Dedifferentiated amniotic fluid mesenchymal stem cell (primary cell): ENCODE data around the gene FRMD4A.

ENCODE experiments used
- DNase-seq: peaks from one replicate; pipeline ENCODE4 v3.0.0-alpha.2; 2016; ENCODE audit errors: extremely low spot score

The FRMD4A gene

DNA sequence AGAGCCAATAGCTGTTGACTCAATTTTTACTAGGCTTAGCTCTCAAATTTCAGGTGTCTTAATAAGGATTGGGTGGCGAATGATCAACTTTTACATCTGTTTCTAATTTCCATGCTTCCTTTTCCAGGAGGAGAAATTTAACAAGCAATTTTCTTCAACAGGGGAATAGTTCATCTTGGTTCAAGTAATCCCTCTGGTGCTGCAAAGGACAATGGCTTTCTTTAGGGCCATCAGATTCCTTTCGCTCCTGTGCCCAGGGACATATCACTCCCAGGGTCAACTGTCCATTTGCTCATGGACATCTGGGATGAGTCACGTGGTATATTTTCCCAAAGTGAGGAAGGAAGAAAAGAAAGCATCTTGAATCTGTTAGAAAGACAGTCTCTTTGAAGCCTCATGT, 313.3 kb downstream of the FRMD4A start:
- peak; percentile 39 for DNase-seq

DNA sequence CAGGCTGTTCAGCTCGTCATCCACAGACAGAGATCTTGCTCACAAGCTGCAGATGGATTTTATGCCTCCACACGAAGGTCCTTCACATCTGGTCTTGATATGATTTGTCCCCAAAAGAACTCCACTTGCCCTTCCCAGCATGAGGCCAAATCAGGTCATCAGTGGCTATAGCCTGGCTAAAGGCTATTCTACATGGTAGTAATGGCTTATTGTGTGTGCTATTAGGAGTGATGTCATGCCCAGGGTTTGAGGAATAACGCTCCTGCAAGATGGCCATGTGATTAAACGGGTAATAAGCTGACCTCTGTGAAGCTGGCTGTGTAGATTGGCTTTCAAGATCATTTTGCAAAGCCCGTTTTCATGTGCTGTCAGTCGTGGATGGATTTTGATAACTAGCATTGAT, 313.8 kb downstream of the FRMD4A start:
- no peak for DNase-seq

DNA sequence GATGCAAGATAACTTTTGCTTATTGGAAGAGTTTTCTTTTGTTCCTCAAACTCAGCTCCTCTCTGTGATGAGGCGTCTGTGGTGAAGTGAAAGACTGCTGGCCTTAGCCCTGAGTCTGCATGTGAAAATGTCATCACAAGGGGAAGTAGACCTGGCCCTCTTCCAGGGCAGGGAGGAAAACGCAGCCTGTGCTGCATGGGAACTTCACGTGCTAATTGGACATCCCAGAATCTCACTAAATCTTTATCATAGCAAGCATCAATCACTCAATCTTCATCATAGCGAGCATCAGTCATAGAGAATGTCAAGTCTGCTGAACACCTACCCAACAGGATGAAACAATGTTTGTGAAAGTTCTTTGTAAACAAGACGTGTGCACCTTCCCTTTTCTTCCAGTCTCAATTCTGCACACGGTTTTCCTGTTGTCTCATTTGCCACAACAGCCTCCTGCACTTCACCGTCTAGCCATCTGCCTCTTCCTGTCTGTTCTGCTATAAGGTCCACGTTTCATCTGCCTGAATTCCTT, 314.6 kb downstream of the FRMD4A start:
- DNase-seq, result no peak

DNA sequence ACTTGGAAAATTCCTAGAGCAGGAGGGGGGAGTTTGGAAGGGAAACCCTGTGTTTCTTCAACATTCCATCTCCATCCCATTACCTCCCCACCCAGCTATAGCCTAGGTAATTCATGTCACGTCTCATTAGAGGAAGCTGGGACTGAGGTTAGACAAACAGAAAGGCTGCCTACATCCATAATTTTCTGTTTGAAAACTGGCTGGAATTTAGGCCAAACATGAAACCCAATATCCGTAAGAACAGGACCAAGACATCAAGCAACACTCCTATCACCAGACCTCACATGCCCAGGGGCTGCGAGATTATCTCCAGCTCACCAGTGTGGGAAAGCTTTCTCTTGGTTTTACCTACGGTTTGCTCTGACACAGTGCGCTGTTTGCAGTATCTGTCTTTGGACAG, 316.3 kb downstream of the FRMD4A start:
- DNase-seq, result no peak

DNA sequence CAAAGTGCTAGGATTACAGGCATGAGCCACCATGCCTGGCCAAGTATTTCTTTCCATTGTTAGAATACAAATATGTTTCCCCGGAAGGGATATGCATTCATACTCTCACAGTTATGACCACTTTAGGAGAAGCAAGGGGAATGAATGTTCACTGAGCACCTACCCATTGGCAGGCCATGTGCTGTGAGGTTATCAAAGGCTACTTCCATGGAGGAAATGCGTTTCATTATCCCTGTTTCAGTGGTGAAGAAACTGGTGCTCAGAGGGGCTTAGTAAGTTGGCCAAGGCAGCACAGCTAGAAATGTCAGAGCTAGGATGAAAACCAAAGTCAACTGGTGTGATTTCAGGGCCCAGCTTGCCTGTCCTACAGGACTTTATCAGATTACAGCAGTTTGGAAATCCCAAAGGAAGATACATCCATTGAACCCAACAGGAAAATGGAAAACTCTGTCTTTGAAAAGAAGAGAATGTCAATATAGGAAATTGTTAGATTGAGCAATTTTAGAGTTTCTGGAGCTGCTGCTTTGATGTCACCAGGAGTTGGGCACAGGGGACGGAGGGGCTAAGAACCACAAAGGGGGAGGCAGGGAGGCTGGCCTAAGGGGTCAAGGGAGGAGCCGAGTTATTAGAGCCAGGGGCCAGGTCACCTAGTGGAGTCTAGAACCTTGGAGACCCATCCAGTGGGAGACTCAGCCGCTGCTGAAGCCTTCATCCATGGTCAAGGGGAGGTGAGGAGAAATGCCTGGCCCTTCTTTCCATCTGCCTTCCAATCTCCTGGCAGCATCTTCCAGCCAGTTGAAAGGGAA, 319.8 kb downstream of the FRMD4A start:
- DNase-seq, result no peak

DNA sequence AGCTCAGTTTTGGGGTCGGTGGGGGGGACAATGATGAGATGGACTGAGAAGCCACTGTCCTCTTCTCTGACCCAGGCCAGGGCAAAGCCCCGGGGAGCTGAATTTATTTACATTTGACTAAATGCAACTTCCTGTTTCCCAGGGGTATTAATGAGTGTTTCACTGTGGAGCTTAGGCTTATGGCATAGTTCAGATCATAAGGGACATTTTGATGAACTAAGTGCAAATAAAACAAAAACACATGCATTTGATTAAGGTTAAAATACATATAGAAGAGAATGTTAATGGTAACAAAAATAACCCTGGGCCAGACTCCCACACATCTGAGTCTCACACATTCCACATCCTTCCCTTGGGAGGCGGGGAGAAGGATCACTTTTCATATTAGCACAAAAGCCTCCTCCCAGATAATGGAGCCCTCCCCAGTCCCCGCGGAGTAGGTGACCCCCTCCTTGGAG, 320.6 kb downstream of the FRMD4A start:
- DNase-seq, result peak; percentile 75

DNA sequence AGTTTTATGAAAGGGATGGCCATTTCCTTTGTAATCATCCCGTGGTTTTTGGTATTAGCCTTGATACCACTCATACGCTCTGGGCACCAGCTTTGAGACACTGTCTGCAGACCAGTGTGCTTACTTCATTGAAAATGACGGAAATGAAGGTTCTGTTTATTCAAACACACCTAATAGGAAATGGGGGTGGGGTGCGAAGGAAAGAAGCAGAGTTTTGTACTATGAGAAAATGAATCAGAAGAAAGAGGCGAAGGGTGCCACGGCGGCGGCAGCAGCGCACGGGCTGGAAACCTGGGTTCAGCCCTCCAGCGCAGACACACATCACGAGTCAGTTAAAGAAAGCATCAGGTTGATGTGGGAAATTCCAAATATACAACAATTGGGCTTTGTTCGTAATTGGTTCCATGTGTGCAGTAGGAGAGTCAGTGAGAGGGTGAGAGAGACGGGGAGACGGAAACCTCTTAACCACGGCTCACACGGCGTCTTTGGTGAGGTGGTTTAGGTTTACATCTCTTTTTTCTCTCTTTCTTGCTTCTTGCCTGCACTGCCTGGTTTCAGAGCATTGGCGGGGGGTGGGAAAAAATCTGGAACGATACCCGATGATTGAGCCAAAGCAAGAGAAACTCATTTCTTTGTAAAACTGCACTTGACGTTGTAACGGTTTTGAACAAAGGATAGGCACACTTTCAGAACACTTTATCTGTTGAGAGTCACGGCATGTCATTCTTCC, 321.2 kb downstream of the FRMD4A start:
- DNase-seq, result peak; percentile 42

DNA sequence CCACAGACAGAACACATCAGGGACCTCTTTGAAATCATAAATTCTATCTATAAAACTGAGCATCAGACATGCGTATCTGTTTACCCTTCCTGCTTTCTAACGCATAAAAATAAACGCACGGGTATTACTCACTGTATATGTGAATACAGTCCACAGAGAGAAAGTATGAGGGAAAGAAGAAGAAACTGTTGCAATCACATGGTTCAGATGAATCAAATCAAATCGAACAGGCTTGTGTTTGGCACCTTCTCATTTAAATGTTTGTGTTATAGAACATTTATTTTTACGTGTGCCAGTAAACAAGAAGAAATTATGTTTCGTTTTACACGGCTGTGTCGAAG, 322.0 kb downstream of the FRMD4A start:
- DNase-seq, result peak; percentile 44

DNA sequence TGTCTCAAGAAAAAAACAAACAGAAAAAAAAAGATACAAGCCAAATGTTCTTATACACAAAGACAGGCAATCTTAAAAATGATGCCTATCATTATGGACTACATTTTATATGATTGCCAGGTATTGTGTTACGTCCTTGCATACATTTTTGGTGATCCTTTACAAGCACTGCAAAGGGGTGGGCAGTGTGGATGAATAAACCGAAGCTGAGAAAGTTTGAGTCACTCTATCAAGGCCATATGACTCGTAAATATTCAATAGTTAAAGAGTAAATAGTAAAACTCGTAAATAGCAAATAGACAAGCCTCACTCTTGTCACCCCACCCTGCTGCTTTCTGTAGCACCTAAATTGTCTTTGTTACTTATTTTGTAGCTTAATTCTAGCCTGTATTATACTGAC, 326.2 kb downstream of the FRMD4A start:
- no peak for DNase-seq

DNA sequence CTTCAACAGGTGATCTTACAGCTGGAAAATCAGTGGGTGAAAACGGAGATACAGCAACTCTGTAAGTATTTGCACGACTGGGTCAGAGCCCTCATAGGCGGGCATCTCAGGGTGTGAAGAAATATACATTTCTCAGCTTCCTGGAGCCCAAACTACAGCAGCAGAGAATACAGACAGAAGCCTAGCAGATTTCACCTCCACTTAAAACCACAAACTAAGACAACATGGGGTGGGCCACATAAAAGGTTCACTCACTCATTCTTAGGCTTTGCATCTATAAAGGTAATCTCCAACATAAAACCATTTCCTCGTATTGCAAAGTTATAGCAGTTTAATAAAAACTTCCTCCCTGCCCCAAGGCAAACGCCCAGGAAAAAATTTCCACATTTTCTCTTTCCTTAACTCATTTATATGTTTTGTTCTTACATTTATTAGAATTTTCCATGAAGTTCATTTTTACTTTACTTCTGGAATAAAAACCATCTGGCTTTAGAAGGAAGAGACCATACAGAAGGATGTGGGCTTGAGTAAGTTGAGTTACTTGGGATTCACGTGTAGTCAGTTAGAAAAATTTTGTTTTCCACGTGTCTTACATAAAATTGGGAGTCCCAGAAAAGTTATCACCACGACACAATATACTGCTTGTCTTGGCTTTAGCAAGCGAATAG, 327.1 kb downstream of the FRMD4A start:
- DNase-seq, result no peak

DNA sequence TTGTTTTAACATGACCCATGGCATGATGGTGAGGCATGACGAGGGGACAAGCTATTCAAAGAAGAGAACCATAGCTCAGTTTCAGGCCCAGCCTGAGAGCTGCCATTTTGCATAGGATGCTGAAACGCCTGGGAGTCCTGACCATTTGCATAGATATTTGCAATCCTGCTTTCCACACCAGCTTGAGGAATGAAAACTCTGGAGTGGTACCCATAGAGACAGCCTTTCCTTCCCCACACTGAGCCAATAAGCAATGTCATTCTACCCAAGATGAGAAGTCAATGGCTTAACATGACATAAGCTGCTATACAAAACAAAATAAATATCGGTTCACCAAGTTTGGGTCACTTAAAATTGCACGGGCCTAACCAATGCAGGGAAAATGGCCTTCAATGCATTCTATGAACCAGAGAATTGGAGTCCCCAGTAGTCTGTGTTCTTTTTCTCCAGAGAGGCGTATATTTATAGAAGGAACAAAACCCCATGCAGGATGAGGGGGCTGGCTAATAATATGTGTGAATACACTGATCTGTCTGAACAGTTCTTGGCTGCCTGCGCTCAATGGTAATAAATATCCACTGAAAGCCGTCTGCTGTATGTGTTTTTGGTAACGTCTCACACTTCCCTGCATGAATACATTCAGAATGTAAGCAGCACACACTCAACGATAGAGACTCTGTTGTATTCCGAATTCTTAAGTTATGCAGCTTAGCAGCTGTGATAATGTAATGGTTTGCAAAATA, 329.3 kb downstream of the FRMD4A start:
- DNase-seq, result no peak

DNA sequence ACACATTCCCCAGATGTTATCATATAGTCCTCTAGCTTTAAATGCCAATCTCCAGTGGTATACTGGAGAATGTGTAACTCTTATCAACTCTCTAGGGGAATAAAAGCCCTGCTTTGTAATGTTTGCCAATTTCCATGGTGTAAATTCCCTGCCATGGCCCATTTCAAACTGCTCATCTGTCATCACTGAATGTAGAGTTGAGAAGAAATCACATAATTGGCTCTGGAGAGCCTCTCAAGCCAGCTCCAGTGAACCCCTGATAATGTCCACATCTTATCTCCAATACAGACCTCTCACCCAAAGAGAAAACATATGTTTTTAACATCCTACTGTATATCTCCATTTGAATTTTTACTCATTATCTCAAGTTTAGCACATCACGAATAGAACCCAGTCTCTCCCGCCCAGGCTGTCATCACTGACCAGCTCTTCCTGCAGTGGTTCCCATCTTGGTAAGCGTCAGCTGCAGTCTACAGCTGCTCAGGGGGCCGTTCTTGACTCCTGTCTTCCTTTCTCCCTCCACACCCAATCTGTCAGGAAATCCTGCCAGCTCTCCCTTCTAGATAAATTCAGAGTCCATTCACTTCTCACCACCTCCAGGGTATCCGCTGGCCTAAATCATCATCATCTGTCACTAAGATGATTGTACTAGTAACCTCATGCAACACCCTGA, 332.4 kb downstream of the FRMD4A start:
- DNase-seq, result no peak

DNA sequence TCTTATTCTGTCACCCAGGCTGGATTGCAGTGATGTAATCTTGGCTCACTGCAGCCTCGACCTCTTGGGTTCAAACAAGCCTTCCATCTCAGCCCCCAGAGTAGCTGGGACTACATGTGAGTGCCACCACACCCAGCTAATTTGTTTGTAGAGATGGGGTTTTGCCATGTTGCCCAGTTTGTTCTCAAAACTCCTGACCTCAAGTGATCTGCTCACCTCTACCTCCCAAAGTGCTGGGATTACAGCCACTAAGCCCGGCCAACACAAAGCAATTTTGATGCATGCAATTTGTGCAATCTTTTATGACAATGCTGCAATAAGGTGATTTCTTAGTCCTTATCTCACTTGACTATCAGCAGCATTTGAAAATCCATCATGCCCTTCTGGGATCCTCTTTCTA, 333.1 kb downstream of the FRMD4A start:
- DNase-seq, result no peak

DNA sequence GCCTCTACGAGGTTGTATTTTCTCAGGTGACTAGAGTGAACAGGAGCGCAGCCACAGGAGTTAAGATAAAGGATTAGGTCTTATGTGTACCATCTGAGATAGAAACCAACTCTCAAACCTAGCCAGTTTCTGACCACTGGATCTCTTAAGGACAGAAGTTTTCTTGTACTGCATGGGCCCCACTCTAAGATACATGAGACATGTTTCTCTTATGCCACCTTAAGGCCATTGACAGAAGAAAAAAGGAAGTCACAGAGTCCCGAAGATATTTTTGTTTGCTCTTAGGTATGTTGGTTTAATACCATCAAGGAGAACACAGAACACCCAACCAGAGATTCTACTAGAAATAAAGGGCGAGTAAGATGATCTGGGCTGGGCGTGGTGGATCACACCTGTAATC, 335.8 kb downstream of the FRMD4A start:
- no peak for DNase-seq

DNA sequence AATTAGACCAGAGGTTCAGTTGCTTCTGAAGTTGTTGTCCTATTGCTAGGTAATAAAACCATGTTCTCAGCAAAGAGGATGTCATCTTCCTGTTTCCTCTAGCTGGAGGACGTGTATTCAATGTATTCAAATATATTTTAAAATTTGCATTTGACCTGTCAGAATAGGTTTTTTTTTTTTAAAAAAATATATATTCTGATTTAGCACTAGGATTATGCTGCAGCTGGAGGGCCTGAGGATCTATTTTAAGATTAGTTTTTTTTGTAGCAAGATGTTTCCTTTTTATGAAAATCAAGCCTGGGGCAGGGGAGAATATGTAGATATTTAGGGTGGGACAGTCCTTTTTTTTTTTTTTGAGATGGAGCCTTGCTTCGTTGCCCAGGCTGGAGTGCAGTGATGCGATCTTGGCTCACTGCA, 337.0 kb downstream of the FRMD4A start:
- no peak for DNase-seq

DNA sequence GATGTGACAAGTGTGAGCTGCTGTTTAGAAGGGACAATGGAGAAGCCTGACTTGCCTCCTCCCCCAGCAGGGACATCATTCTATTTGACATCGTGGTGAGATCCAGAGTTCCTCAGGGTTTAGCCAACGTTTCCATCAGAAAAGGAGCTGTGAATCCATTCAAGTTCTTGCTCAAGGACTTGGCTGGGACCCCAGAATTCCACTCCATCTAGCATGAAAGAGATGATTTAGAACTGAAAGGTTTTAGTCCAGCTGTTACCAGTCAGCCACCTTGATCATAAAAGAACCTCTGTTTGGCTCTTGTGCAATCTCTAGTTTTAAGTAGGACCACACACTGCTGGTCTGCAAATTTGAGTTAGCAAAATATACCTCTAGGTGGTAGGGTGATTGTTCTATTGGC, 337.6 kb downstream of the FRMD4A start:
- no peak for DNase-seq

DNA sequence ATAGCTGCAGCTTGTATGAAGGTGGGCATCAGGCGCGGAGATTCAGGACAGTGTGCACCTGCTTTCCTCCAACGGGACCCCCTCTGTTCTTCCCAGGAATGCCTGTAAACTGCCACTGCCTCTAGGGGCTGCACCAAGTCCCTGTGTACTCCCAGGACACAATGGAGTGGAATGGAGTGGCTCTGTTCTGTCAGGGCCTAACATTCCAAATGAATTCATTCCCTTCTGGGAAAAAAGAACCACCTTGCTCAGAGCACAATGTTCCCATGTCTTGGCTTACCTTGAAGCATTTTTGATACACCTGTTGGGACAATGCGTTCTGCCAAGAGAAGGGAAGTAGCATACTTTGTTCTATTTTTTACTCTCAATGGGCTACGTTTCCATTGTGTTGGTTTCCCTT, 339.4 kb downstream of the FRMD4A start:
- DNase-seq, result no peak

DNA sequence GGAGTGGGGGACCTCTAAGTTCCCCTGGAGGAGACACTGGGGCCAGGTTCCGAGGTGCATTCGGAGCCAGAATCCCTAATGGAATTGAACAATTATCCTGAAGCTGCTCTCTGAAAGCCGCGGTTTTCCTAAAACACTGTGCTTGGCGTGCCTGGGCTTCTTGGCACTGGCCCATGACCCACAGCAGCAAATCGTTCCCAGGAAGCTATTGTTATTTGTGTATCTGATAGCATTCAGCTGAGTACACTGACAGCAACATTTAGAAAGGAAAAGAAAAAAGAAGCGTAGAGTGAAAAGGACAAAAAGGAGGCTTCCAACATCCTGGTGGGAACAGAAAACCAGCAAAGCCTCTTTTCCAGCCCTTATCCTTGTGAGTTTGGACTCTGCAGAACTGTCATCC, 339.8 kb downstream of the FRMD4A start:
- DNase-seq, result peak; percentile 57

DNA sequence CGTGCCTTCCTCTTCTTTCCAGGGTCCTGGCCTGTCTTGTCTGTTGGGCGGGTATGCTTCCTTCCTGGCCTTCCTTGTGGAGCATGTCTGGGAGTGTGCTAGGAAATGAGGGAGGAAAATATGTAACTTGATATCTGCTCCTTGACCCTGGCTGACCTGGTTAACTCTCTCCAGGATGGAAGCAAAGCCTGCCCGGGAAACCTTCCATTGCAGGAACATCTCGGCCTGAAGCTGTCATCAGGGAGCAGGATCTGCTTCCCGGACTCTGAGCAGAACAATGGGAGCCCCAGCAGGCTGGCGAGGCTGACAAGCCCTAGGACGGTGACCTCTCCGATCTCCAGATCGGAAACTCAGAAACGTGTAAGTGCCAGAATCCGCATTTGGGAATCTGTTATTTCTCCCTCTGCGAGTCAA, 340.3 kb downstream of the FRMD4A start:
- DNase-seq, result no peak

DNA sequence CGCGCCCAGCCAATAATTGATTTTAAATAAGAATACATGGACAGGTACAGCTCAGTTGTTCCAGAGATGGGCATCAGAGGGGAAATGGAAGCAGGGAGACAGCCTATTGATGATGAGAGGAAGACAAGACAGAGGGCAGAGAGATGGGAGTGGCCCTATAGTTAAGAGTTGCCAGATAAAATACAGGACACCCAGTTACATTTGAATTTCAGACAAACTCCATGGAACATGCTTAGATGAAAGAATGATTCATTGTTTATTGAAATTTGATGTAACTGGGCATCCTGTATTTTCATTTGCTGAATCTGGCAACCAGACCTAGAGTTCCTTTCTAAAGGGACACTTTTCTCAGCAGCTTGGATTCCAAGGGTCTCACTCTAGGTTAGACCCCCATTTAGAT, 341.1 kb downstream of the FRMD4A start:
- DNase-seq, result no peak

DNA sequence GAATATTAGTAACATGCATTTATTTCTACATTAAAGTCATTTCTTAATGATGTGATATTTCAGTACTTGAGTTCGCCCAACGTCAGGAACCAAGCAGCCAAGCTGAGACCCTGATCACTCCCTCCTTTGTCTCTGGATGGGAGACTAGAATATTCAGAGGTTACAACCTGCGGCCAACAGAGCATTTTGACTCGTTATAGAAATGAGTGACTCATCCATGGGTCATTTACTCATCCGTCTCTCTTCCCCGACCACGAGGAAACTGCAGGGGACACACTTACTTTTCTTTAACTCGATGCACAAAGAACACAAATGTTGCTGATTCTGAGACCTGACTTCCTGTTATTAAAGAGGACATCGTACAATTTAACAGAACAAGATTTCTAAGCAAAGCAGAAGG, 343.3 kb downstream of the FRMD4A start:
- no peak for DNase-seq
